ENCODE data around the gene KIF13A. TPM values are rescaled to one million over a fixed set of nuclear protein-coding genes. Genes with fewer than 3 reads are reported as not detected.
"Not testable (repeated sequence)": the region's sequence is repeated elsewhere in the genome, so short reads cannot be mapped to it uniquely, and the experiment has no call there.

Gene KIF13A
- total and polyA plus RNA-seq, 10 donors: 3.7 to 32.0 (median 19.9) TPM

- 81 to 92% (median 89%) methylated on average over 5 of the region's 5 CpGs for WGBS, 5 donors
- Histone ChIP-seq H3K36me3 (peaks cover 0 to 5% (median 0%) of the 10 kb centered on the region in 6 donors), H3K4me1 (peaks cover 0 to 7% (median 2%) of the 10 kb centered on the region in 6 donors), H3K27ac (no peak overlapping the region), H3K4me3 (no peak overlapping the region), H3K27me3 (replicated peaks in 1 of 7) (no peaks in the 10 kb centered on the region), H3K9me3 (no peaks in the 10 kb centered on the region)
- TF ChIP-seq POLR2A (IDR thresholded peaks at IDR 0.05): no peak
- TF ChIP-seq POLR2AphosphoS5 (IDR thresholded peaks at IDR 0.05): no peak
- no peak for TF ChIP-seq CTCF (IDR thresholded peaks at IDR 0.05 in 8 of 11, conservative IDR thresholded peaks at IDR 0.05 in 3 of 11)
- DNase-seq: no peak
- intact Hi-C loops (cut with DNase I; ENCODE audit: low total_unique reads): no loop called here
These were observed 30.3 kb downstream of the KIF13A start for GRCh38 chr6:17957086-17957485.

- no peak overlapping the region for H3K27ac ChIP-seq
- DNase-seq: no peak
- no peak for TF ChIP-seq CTCF (IDR thresholded peaks at IDR 0.05 in 8 of 11, conservative IDR thresholded peaks at IDR 0.05 in 3 of 11)
- H3K36me3 ChIP-seq: peaks cover 0 to 10% (median 0%) of the 10 kb centered on the region in 6 donors
- intact Hi-C loops (cut with DNase I; ENCODE audit: low total_unique reads): no loop called here
- no peak overlapping the region for H3K4me3 ChIP-seq
- H3K27me3 ChIP-seq (replicated peaks in 1 of 7): no peaks in the 10 kb centered on the region
- H3K9me3 ChIP-seq: peaks cover 0 to 7% (median 0%) of the 10 kb centered on the region in 8 donors
- no peaks in the 10 kb centered on the region for H3K4me1 ChIP-seq
These were observed 37.3 kb downstream of the KIF13A start for GRCh38 chr6:17950095-17950494.

GRCh38 chr6:17949168-17949567 is 38.3 kb downstream of the KIF13A start:
- intact Hi-C loops (cut with DNase I; ENCODE audit: low total_unique reads): no loop called here
- H3K36me3 ChIP-seq: peaks cover 0 to 10% (median 0%) of the 10 kb centered on the region in 6 donors
- H3K4me3 ChIP-seq: no peak overlapping the region
- TF ChIP-seq CTCF (IDR thresholded peaks at IDR 0.05 in 8 of 11, conservative IDR thresholded peaks at IDR 0.05 in 3 of 11) (no peak), POLR2A (IDR thresholded peaks at IDR 0.05) (no peak), POLR2AphosphoS5 (IDR thresholded peaks at IDR 0.05) (no peak)
- no peaks in the 10 kb centered on the region for H3K27me3 ChIP-seq (replicated peaks in 1 of 7)
- H3K4me1 ChIP-seq: no peaks in the 10 kb centered on the region
- no peak for DNase-seq
- WGBS, 5 donors: 87 to 97% (median 93%) methylated on average over 2 of the region's 2 CpGs
- H3K9me3 ChIP-seq: peaks cover 0 to 7% (median 0%) of the 10 kb centered on the region in 8 donors
- no peak overlapping the region for H3K27ac ChIP-seq

GRCh38 chr6:17948725-17949124 is 38.7 kb downstream of the KIF13A start:
- Histone ChIP-seq H3K36me3 (peaks cover 0 to 10% (median 0%) of the 10 kb centered on the region in 6 donors), H3K9me3 (peaks cover 0 to 7% (median 0%) of the 10 kb centered on the region in 8 donors), H3K4me1 (no peaks in the 10 kb centered on the region), H3K27me3 (replicated peaks in 1 of 7) (no peaks in the 10 kb centered on the region), H3K27ac (no peak overlapping the region), H3K4me3 (no peak overlapping the region)
- intact Hi-C loops (cut with DNase I; ENCODE audit: low total_unique reads): no loop called here
- 78 to 95% (median 81%) methylated on average over 7 of the region's 7 CpGs for WGBS, 5 donors
- DNase-seq: no peak
- TF ChIP-seq POLR2A (IDR thresholded peaks at IDR 0.05): no peak
- TF ChIP-seq CTCF (IDR thresholded peaks at IDR 0.05 in 8 of 11, conservative IDR thresholded peaks at IDR 0.05 in 3 of 11): no peak
- TF ChIP-seq POLR2AphosphoS5 (IDR thresholded peaks at IDR 0.05): no peak

- H3K4me3 ChIP-seq; DNase-seq; H3K36me3 ChIP-seq; H3K9me3 ChIP-seq; H3K4me1 ChIP-seq; H3K27me3 ChIP-seq (replicated peaks in 1 of 7); intact Hi-C loops (cut with DNase I; ENCODE audit: low total_unique reads); H3K27ac ChIP-seq: not testable (repeated sequence)
- 89 to 95% (median 95%) methylated on average over 7 of the region's 7 CpGs for WGBS, 5 donors
These were observed 39.9 kb downstream of the KIF13A start for GRCh38 chr6:17947574-17947973.

Measured in spleen (tissue), 11 donors.